Measurements from ENCODE around the gene NTN5.

DNA sequence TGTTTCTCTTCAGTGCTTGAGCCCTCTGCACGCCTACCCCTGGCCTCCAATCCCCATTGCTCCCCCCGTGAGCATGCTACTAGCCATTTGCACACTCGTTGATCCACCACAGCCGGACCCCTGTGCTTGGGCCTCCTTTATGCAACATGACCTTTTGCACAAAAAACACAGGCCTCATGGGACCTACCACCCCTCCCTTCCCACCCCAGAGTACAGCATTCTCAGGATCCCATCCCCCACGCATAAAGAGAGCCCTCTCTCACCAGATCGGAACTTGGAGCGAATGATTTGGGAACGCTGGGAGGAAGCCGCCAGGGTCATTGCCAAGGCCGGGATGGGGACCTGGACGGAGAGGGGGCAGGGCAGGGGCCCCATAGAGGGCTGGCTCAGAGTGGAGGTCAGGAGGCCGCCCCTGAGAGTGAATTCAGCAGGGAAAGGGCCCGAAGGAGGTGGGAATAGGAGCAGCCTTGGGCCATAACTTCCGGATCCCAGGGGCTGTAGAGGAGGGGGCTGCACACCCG lies 46.0 kb upstream of the NTN5 start:
- TF ChIP-seq, protein P1, sequence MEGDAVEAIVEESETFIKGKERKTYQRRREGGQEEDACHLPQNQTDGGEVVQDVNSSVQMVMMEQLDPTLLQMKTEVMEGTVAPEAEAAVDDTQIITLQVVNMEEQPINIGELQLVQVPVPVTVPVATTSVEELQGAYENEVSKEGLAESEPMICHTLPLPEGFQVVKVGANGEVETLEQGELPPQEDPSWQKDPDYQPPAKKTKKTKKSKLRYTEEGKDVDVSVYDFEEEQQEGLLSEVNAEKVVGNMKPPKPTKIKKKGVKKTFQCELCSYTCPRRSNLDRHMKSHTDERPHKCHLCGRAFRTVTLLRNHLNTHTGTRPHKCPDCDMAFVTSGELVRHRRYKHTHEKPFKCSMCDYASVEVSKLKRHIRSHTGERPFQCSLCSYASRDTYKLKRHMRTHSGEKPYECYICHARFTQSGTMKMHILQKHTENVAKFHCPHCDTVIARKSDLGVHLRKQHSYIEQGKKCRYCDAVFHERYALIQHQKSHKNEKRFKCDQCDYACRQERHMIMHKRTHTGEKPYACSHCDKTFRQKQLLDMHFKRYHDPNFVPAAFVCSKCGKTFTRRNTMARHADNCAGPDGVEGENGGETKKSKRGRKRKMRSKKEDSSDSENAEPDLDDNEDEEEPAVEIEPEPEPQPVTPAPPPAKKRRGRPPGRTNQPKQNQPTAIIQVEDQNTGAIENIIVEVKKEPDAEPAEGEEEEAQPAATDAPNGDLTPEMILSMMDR (IDR thresholded peaks at IDR 0.05; ENCODE audit: poor library complexity) = no peak
- TF ChIP-seq EZH2 (IDR thresholded peaks at IDR 0.05; ENCODE audit: borderline replicate concordance) (no peak), EZH2phosphoT487 (IDR thresholded peaks at IDR 0.05; ENCODE audit: low read depth, severe bottlenecking, unreplicated experiment) (no peak)
